HepG2 (cell line): Measurements from ENCODE around the gene ACADVL. TPM values are rescaled to one million over a fixed set of nuclear protein-coding genes. Genes with fewer than 3 reads are reported as not detected.

ENCODE experiments used
- AHR ChIP-seq: IDR thresholded peaks from 2 replicates; pipeline ENCODE4 v1.6.1; 2018; ENCODE audit warnings: missing genetic modification reagents, missing compliant biosample characterization
- DZIP1 ChIP-seq: sonication (generic); formaldehyde crosslinking; IDR thresholded peaks from 2 replicates; pipeline ENCODE4 v1.5.0; 2020; ENCODE audit warnings: mild to moderate bottlenecking, missing genetic modification reagents
- FOXO1 ChIP-seq: sonication (generic); formaldehyde crosslinking; IDR thresholded peaks from 2 replicates; pipeline ENCODE4 v1.4.0; 2020; ENCODE audit warnings: missing genetic modification reagents
- NFKBIZ ChIP-seq: IDR thresholded peaks from 2 replicates; pipeline ENCODE4 v1.6.1; 2018; ENCODE audit warnings: missing genetic modification reagents, missing compliant biosample characterization
- PCBP2 ChIP-seq: fragments of 200-400 bp; formaldehyde crosslinking; optimal IDR thresholded peaks from 2 replicates; pipeline ENCODE3; 2018; ENCODE audit warnings: low read length, low read depth; ENCODE audit not compliant: poor library complexity, severe bottlenecking
- RARA ChIP-seq: IDR thresholded peaks from 2 replicates; pipeline ENCODE4 v1.6.1; 2016; ENCODE audit warnings: missing genetic modification reagents, missing compliant biosample characterization
- TBX2 ChIP-seq: sonication (generic); formaldehyde crosslinking; IDR thresholded peaks from 2 replicates; pipeline ENCODE4 v1.5.0; 2020; ENCODE audit warnings: missing genetic modification reagents, mild to moderate bottlenecking, borderline replicate concordance
- YY1 ChIP-seq: IDR thresholded peaks from 2 replicates; pipeline ENCODE4 v1.6.1; 2011; ENCODE audit warnings: low read length, low read depth, moderate library complexity, mild to moderate bottlenecking; ENCODE audit not compliant: insufficient read depth, insufficient replicate concordance
- ZNF550 ChIP-seq: sonication (generic); formaldehyde crosslinking; IDR thresholded peaks from 2 replicates; pipeline ENCODE4 v1.4.0; 2020; ENCODE audit warnings: mild to moderate bottlenecking, missing genetic modification reagents, borderline replicate concordance
- ZNF614 ChIP-seq: IDR thresholded peaks from 2 replicates; pipeline ENCODE4 v1.6.1; 2018; ENCODE audit warnings: missing biosample characterization, missing genetic modification reagents, inconsistent platforms, borderline replicate concordance
- ZNF639 ChIP-seq: conservative IDR thresholded peaks from 2 replicates; pipeline ENCODE4 v1.6.1; 2018; ENCODE audit warnings: missing genetic modification reagents
- ZNF670 ChIP-seq: sonication (generic); formaldehyde crosslinking; IDR thresholded peaks from 2 replicates; pipeline ENCODE4 v1.8.0; 2022; ENCODE audit warnings: mild to moderate bottlenecking, missing genetic modification reagents, borderline replicate concordance
- ZNF724P ChIP-seq: sonication (generic); formaldehyde crosslinking; IDR thresholded peaks from 2 replicates; pipeline ENCODE4 v1.8.0; 2022; ENCODE audit warnings: missing genetic modification reagents, borderline replicate concordance
- polyA plus RNA-seq, 8 experiments: library from polyadenylated mRNA; depleted of rRNA in 3 of 8; stranded (reverse) in 7 of 8; unstranded in 1 of 8; fragments of >200 nt; fragmentation: Illumina TruSeq in 4 of 8; extraction: Trizol in 4 of 8; gene quantifications; 2 replicates each; pipeline versions ENCODE4 v1.2.1 to v1.2.3, GENCODE V29; 2011 to 2016; ENCODE audit warnings: low read depth in 4 of 8, missing spikeins in 1 of 8, mixed read lengths in 1 of 8; ENCODE audit not compliant: insufficient read depth in 1 of 8
- total RNA-seq, 5 experiments: library from RNA; depleted of rRNA; stranded (reverse); fragments of >200 nt; fragmentation: Illumina TruSeq; extraction: Trizol; gene quantifications; 2 replicates each; pipeline ENCODE4 v1.2.3, GENCODE V29; 2016; ENCODE audit warnings: low read depth in 1 of 5
- TF ChIP-seq, protein P1 (sequence below): sonication (generic); formaldehyde crosslinking; IDR thresholded peaks from 2 replicates; pipeline ENCODE4 v1.4.0; 2020; ENCODE audit warnings: low read depth, missing genetic modification reagents
- TF ChIP-seq, protein P2 (sequence below): sonication (generic); formaldehyde crosslinking; conservative IDR thresholded peaks from 2 replicates; pipeline ENCODE4 v1.8.0; 2022; ENCODE audit warnings: mild to moderate bottlenecking, moderate library complexity, missing genetic modification reagents
- TF ChIP-seq, protein P3 (sequence below): sonication (generic); formaldehyde crosslinking; IDR thresholded peaks from 2 replicates; pipeline ENCODE4 v1.4.0; 2020; ENCODE audit warnings: missing genetic modification reagents, mild to moderate bottlenecking, borderline replicate concordance

ACADVL gene
- total and polyA plus RNA-seq, 2 of the 13 experiments (the other 11 are each of a cell fraction or from before 2014, with no cell fraction given), result 219 to 412 TPM

DNA sequence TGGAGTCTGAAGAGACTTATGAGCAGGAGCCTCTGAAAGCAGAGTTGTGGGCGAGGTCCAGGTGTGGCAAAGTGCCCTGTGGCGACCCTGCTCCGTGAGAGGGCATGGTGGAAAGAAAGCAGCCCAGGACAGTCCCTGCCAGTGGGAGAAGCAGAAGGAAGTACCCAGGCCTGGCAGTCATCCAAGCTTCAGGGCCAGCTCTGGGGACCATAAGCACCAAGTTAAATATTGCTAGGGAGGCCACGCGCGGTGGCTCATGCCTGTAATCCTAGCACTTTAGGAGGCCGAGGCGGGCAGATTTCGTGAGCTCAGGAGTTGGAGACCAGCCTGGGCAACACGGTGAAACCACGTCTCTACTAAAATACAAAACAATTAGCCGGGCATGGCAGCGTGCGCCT is 35.6 kb upstream of the ACADVL start (continued):
- TF ChIP-seq, protein P1, sequence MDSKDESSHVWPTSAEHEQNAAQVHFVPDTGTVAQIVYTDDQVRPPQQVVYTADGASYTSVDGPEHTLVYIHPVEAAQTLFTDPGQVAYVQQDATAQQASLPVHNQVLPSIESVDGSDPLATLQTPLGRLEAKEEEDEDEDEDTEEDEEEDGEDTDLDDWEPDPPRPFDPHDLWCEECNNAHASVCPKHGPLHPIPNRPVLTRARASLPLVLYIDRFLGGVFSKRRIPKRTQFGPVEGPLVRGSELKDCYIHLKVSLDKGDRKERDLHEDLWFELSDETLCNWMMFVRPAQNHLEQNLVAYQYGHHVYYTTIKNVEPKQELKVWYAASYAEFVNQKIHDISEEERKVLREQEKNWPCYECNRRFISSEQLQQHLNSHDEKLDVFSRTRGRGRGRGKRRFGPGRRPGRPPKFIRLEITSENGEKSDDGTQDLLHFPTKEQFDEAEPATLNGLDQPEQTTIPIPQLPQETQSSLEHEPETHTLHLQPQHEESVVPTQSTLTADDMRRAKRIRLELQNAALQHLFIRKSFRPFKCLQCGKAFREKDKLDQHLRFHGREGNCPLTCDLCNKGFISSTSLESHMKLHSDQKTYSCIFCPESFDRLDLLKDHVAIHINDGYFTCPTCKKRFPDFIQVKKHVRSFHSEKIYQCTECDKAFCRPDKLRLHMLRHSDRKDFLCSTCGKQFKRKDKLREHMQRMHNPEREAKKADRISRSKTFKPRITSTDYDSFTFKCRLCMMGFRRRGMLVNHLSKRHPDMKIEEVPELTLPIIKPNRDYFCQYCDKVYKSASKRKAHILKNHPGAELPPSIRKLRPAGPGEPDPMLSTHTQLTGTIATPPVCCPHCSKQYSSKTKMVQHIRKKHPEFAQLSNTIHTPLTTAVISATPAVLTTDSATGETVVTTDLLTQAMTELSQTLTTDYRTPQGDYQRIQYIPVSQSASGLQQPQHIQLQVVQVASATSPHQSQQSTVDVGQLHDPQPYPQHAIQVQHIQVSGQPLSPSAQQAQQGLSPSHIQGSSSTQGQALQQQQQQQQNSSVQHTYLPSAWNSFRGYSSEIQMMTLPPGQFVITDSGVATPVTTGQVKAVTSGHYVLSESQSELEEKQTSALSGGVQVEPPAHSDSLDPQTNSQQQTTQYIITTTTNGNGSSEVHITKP, result no peak; the same call in 1 of the 2 replicates
- TF ChIP-seq YY1 (no peak), PCBP2 (no peak), DZIP1 (CRISPR knock-in tag) (no peak), ZNF614 (0 out of 2 replicates have a peak, but pooled peaks have one; percentile 44), ZNF670 (no peak), ZNF639 (CRISPR knock-in tag) (no peak), NFKBIZ (no peak; the same call in 1 of the 2 replicates), RARA (CRISPR knock-in tag) (peak; percentile 42; the same call in 1 of the 2 replicates), AHR (no peak), FOXO1 (CRISPR knock-in tag) (no peak; the same call in 1 of the 2 replicates), ZNF724P (no peak), ZNF550 (CRISPR knock-in tag) (no peak), TBX2 (CRISPR knock-in tag) (peak; percentile 56; the same call in 1 of the 2 replicates)
- TF ChIP-seq, protein P2, sequence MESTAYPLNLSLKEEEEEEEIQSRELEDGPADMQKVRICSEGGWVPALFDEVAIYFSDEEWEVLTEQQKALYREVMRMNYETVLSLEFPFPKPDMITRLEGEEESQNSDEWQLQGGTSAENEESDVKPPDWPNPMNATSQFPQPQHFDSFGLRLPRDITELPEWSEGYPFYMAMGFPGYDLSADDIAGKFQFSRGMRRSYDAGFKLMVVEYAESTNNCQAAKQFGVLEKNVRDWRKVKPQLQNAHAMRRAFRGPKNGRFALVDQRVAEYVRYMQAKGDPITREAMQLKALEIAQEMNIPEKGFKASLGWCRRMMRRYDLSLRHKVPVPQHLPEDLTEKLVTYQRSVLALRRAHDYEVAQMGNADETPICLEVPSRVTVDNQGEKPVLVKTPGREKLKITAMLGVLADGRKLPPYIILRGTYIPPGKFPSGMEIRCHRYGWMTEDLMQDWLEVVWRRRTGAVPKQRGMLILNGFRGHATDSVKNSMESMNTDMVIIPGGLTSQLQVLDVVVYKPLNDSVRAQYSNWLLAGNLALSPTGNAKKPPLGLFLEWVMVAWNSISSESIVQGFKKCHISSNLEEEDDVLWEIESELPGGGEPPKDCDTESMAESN (CRISPR knock-in tag), result no peak
- TF ChIP-seq, protein P3, sequence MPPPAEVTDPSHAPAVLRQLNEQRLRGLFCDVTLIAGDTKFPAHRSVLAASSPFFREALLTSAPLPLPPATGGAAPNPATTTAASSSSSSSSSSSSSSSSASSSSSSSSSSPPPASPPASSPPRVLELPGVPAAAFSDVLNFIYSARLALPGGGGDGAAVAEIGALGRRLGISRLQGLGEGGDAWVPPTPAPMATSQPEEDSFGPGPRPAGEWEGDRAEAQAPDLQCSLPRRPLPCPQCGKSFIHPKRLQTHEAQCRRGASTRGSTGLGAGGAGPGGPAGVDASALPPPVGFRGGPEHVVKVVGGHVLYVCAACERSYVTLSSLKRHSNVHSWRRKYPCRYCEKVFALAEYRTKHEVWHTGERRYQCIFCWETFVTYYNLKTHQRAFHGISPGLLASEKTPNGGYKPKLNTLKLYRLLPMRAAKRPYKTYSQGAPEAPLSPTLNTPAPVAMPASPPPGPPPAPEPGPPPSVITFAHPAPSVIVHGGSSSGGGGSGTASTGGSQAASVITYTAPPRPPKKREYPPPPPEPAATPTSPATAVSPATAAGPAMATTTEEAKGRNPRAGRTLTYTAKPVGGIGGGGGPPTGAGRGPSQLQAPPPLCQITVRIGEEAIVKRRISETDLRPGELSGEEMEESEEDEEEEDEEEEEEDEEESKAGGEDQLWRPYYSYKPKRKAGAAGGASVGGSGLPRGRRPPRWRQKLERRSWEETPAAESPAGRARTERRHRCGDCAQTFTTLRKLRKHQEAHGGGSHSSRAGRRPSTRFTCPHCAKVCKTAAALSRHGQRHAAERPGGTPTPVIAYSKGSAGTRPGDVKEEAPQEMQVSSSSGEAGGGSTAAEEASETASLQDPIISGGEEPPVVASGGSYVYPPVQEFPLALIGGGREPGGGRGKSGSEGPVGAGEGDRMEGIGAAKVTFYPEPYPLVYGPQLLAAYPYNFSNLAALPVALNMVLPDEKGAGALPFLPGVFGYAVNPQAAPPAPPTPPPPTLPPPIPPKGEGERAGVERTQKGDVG (CRISPR knock-in tag), result no peak
